Stimulated activated CD8-positive, alpha-beta memory T cell treated with anti-CD3 and anti-CD28 coated beads, Interleukin-15, amount 100 ng/mL, for 48 hours (primary cell): ENCODE results near the gene DYNC1I1.

Experiments used
- DNase-seq, 2 donors: peaks; one replicate each; pipeline ENCODE4 v3.0.0-alpha.2; 2020; ENCODE audit warnings: low read depth in 2 of 2

DYNC1I1 gene

DNA sequence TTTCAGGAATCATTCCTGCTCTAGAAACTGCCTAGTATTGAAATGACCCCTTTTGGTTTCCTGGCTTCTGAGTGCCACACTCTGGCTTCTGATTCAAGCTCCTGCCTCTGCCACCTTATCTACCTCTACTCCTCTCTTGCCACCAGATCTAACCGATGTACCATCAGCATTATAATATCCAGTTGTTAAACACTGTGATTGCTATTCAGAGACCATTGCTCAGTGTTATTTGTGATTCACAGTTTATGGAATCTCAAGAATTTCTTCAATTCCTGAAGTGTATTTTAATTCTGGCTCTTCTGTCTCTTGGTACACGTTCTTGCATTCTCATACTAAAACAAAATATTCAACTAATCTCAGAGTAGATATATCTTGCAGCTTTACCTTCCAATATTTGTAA is 88.7 kb downstream of the DYNC1I1 start:
- no peak for DNase-seq

DNA sequence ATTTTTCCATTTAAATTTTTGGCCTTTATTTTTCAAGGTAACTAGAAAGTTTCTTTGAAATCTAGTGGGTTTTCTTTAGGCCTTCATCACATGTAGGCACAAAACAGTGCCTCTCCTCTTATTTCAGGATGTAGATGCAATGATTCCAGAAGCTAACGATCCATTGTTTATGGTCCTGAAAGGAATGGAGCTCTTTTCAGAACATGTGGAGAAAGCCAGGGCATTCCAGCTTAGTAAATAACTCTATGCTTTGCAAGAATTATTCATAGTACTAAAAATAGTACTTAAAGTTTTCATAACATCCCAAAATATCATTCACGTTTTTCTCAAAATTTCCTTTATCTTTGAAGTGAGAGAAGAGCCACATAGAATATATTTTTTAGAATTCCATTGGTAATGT is 91.3 kb downstream of the DYNC1I1 start:
- no peak for DNase-seq

DNA sequence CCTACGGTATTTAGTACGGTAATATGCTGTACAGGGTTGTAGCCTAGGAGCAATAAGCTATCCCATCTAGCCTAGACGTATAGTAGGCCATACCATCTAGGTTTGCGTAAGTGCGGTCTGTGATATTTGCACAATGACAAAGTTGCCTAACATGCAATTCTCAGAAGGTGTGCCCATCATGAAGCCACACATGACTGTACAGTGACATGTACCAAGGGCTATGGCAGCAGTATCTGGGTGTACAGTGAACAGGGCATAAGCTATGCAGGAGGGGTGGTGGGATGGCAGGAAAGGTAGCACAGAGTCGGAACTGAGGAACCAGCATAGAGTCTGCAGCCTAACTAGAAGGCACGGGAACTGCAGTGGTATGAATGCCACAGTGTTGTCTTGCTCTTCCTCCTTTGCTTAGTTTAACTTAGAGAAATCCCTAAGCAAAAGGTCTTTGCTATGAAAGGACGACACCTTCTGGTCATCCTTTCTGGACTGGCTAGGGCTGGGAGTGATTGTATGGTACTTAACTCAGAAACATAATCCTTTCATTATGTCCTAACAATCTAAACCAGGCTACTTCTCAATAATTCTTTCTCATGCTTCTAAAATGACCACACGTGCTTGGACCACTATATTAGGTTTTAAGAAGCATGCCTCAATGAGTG is 93.5 kb downstream of the DYNC1I1 start:
- no peak for DNase-seq

DNA sequence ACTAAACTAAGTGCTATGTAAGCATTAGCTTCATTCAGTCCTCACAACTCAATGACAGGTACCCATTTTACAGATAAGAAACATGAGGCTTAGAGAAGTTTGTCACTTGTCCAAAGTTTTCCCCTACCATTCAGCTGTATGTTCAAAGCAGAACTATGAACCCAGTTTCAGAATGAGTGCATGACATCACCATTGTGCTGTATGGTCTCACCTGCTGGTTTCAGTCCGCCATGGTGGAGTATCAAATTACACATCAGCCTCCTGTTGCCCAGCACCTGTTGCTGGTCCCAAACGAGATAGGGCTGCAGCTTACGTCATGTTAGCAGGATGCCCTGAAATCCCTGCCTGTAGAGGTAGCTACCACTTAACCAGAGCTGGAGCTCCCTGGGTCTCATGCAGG is 95.0 kb downstream of the DYNC1I1 start:
- no peak for DNase-seq

DNA sequence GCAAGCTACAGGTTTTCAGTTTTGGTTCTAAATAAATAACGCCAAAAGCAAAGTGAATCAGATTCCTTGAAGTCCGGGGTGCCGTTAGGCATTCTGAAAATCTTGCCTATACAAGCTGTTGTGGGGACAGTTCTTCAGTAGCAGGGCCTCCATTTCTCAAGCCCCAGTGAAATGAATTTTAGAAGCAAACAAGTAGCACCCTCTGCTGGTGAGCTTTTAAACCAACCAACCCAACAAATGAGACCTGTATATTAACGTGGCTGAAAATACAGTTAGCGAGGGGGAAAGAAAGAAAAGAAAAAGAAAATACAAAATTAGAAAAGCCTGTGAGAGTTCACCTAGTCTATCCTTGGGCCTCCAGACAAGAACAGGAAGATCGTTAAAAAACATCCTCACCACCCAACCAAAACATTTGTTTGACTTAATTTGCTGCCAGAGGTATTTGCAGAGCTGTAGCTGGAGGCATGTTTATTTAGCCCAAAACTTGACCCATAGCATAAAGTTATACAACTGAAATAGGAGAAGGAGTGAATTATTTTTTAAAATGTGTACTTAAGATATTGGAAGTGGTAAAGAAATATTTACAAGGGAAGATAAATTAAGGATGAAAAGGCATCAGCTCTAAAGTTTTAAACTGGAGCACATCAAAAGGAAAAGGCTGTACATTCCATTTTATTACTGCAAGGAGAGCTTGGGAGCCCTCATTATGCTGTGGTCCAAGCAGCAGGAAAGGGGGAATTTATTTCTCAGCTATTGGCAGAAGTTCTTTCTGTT is 98.9 kb downstream of the DYNC1I1 start:
- no peak for DNase-seq

DNA sequence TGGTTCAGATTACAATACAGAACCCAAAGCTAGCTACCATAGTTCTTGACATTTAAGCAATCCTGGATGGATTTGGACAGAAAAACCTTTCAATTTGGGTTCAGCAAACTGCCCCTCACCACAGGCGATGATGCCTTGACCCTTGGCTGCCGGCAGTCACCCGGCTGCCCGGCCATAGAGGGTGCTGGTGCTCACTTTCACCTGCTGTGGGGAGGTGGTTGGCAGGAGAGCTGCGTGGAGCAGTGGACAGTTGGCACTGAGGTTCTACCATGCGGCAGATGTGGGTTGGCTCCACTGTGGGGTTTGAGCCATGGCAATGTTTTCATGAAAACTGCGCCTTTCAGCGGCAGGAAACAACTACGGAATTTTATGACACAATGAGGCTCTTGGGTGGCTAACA is 99.5 kb downstream of the DYNC1I1 start:
- DNase-seq = no peak

DNA sequence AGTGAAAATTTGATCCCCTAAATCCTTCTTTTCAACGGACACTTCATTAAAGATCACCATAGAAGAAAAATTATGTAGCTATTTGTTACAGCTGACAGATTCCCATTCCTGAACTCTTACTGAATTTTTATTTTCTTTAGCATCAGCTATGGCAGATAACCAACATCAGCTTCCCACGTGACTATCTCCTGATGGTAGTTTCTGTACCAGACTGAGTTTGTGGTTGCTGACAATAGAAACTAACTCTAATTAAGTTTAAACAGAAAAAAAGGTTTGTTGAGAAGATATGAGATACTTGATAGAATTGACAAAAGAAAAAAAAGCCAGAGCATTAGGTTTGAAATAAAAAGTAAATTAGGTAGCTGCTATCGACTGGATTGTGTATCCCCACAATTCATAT is 101.8 kb downstream of the DYNC1I1 start:
- DNase-seq = no peak

DNA sequence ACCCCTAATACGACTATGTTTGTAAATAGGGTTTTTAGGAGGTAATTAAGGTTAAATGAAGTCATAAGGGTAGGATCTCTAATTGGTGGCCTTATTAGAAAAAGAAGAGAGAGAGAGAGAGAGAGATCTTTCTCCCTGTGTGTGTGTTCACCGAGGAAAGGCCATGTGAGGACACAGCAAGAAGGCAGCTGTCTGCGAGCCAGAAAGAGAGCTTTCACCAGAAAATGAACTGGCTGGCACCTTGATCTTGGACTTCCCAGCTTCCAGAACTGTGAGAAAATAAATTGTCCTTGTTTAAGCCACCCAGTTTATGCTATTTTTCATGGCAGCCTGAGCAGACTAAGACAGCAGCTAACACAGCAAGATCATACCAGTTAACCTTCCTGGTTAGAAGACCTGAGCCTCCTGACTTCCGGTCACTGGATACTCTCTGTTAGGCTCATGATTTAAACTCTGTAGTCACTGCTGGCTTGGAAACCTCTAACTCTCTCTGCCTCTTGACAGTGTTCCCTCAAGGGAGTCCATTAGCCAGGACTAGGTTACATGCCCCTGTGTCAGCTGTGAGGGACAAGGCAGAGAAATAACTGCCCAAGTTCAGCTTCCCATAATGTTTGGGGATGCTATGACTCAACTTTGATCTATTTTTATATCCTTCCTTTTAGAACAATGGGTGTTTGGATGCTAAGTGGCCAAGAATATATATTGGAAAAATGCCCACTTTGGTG is 102.3 kb downstream of the DYNC1I1 start:
- DNase-seq = no peak

DNA sequence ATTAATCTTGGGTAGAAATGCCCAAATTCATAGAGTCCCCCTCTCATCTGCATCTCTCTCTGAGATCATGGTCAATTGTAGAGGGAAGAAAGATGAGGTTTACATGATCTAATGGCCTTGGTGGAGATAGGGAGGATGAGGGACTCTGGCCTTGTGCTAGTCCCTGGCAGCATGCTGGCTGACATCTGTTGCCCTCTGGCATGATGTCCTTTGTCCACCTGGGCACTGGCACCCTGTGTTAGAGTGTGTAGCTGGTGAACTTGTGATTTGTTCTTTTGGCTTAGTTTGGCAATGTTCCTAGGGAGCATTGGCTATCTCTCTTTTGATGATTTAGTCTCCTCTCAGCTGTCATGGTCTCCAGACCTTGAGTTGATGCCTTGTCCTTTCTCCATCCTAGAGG is 103.2 kb downstream of the DYNC1I1 start:
- DNase-seq = no peak

DNA sequence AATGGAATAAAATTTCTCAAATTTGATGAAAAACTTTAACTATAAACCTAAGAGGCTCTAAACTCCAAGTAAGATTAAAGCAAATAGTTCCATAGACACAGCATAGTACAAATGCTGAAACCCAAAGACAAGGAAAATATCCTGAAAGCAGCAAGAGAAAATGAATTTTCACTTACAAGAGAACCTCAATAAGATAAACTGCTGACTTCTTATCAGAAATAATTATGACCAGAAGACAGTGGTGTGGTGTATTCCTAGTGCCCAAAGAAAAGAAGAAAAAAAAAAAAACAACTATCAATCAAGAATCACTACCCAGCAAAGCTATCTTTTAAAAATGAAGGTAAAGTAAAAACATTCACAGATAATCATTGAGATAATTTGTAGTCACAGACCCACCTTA is 106.3 kb downstream of the DYNC1I1 start:
- DNase-seq = no peak

DNA sequence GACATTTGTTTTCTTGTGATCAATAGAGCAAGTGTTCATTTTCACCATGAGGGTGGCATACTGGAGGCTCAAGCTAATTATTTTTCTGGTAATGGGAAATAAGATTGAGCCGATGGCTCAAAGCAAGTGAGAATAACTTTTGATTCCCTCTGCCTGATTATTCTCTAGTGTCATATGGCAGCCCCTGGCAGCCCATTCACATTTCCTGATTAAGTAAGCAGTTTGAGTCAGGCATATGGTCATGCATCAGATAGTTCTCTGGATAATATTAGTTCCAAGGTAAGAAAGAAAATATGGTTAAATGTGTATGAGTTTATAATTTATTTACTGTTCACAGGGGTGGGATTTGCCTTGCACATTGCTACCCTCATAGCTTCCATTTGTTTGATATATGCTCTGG is 109.2 kb downstream of the DYNC1I1 start:
- DNase-seq = no peak

DNA sequence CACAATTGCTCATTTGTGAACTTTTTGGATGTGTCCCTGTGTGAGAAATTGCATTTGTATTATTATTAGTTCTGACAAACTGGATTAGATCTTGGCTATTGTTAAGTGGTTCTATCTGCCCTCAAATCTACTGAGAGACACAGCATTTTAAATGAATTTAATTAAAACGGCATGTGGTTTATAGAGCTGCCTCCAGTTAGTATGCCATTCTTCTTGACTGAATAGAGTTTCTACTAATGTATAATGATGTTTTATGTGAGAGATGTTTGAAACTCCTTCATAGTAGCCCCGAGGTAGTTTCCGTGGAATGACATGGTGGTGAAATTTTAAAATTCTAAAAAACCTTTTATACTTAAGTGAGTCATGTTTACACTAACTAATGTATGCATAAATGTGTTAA is 110.9 kb downstream of the DYNC1I1 start:
- no peak for DNase-seq

DNA sequence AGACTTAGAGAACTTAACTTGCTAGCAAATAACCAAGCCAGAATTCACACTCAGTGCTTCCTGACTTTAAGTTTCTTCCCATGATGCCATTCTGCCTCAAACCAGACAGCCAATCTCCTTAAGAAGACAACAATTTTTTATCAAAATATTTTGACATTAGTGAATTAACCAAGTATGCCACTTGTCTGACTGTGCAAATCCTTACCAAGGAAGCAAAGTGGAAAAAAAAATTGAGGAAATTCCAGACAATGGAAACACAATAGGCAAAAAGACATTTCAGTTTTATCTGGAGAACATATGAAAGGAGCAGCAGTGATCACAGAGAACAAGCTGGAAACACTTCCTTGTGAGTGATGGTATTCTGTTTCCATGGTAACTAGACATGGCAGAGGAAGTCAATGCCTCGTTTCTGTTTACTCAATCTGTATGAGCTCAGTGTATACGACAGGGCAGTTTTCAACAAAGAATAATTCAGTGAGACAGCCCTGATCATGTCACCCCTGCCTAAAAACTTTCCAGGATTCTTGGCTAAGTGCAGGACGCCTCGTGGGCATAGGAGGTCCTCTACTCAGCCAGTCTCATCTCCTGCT is 114.2 kb downstream of the DYNC1I1 start:
- no peak for DNase-seq

DNA sequence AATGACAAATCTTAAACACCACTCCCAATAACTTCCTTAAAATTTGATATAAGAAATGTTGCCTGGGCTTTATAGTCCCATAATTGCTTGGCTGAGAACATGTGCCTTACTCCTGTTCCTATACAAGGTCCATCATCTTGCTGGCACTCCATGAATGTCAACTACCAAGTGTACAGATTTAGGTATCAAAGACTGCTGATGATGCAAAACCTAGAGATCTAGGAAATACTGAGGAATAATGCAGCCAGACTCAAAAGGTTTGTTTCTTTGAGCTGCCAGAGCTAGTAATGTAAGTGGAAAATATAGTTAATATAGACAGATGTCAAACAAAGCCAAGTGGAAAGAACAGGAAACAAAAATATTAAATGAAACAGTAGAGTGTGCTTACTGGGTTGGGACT is 121.1 kb downstream of the DYNC1I1 start:
- DNase-seq = no peak

DNA sequence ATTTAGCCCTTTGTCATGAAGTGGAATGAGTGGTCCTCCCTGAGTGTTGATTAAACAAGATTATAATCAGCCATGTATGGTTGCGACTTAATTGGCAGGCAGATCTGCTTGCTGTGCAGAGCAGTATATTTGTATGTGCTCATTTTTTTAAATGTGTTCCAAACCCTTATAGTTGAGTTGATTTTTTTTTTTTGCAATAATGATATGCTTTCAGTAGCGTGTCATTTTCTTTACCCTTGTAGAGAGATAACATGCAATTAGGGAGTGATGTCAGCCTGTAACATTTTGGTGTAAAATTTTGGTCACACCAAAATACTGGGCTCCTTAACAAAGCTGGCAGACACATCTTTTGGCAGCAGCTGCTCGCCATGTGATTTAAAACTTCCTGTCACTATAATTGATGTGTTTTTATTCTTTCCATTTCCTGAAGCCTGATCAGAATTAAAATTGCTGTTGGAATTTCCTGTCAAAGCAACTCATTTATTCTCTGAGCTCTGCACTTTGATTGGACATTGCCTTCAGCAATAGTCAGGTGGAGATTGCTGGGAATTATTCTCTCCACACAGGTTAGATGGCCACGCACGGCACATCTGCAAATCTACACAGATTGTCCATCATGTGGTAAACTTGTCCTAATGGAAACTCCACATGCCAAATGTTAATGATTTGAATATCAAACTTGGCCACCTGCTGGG is 125.3 kb downstream of the DYNC1I1 start:
- DNase-seq = no peak

DNA sequence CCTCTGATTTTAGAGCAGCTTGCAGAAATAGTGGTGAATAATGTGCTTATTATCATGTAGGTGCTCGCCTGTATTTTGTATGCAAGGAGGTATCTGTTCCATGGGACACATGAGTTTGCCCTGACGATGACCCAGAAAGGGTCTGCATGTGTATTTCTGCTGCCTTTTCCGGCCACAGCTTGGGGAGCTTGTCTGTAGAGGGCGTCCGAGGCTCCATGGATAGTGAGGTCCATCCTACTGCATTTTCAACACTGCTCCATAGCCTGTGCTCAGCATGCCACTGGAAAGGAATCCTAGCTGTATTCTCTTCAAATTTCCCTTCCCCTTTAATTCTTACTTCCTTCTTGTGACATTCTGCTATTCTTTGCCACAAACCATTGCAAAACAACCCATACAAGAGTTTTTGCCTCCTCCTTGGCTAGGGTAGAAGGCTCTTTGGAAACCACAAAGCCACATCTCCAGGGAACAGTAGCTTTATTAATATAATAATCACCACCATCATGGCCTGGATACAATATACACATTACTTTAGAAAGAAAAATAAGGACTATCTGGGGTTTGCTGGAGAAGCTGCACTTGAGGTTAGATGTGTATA is 127.7 kb downstream of the DYNC1I1 start:
- no peak for DNase-seq

DNA sequence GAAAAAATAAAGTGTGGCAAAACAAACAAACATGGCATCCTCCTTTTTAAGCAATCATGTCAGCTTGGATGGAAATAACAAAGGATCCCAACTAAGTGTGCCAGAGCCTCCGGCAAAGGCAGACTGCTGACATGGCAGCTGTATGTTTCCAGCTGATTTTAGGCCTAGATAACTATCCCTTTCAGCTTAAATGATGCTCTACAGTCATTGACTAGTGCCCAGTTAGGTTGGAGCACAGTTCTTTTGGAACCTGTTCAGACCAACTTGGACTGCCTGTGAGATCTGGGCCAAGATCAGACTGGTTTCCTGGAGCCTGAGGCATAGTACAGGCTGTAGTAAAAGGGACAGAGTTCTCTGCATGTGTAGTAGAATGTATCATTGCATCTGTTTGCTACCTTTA is 128.7 kb downstream of the DYNC1I1 start:
- DNase-seq = no peak

DNA sequence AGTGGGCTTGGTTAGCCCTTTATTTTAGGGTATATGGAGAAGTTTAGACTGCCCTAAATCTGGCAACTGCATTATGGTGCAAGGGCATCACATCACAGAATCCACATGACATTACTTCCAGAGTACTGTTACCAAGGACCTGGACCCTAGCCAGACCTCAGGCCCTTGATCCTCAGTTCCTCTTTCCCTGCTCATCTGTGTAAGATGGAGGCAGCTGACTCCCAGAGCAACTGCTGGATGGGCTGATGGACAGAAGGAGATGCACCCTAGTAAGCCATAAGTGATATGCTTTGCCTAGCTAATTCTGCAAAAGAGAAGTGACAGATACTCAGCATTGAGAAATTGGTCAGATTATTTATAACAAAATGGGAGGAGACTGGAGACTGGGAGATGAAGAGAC is 131.7 kb downstream of the DYNC1I1 start:
- DNase-seq = no peak

DNA sequence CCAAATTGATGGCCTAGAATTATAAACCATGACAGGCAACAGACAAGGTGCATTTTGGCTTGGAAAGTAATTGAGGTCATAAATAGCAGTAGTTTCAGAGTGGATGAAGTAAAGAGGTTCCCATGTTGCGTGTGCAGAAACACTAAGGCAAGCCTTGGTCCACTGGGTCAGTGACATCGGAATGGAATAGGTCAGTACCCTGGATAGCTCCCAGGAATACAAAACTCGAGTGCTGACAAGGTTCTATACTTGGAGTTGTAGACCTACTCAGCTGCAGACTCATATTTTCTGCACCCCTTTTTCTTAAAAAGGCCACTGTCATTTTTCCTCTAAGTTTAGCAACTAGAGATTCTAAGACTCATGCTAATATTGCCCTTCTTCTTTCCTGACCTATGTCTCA is 132.8 kb downstream of the DYNC1I1 start:
- no peak for DNase-seq

DNA sequence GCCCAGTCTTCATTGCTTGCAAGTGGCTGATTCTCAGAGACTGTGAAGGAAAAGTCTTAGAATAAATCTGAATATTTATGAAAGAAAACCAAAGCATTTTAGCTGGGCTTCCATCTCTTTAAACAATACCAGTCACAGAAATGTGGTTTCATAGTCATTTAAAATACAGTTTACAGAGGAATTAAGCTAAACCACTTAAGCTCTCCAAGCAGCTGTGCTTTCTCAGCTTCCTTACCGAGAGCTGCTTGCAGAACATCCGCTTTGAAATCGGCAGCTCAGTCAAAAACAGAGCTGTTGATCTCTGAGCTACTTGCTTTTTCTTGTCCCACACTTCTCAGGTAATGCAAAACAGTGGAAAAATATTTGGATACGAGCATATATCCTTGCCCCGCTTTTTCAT is 134.5 kb downstream of the DYNC1I1 start:
- no peak for DNase-seq

DNA sequence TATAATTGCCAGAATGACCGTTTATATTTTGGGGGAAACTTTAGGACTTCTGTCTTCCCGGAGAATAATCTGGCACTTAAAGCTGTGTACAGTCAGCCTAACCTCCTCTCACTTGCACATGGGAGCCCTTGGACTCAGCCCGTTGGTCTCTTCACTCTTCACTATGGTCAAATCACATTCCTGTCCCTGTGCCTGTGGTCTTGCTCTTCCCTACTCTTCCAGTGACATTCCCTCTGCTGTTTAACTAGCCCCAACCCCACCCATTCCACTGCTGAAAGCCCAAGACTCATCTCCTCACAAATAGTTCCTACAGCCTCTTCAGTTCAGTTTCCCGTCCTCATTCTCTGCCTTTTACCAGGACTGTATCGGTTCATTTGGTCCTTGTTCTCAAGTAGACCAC is 135.0 kb downstream of the DYNC1I1 start:
- no peak for DNase-seq

DNA sequence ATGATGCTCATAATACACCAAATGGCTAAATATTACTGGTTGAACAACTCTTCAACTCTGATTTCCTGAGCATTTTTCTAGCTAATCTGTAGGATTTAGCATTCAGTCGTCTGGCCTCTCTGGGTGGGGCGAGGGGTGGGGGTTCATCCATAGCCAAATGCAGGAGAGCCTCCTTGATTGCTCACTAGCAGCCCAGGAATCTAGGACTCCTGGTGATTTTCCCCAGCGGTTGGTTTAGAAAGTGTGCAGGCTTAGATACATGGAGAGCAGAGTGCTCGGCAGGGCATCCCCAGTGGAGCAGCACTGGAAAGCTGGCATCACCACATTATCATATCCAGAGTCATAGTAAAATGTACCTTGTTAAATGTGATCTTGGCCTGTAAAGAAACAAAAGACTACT is 136.1 kb downstream of the DYNC1I1 start:
- no peak for DNase-seq
